Ishikawa (cell line): ENCODE measurements around the gene WDR5.

Experiments used
- CEBPB ChIP-seq: IDR thresholded peaks from 2 replicates; pipeline ENCODE4 v1.6.1; 2012
- CREB1 ChIP-seq: IDR thresholded peaks from 2 replicates; pipeline ENCODE4 v1.6.1; 2012; ENCODE audit warnings: low read depth
- EGR1 ChIP-seq: IDR thresholded peaks from 2 replicates; pipeline ENCODE4 v1.6.1; 2012
- EP300 ChIP-seq: IDR thresholded peaks from 2 replicates; pipeline ENCODE4 v1.6.1; 2012; ENCODE audit warnings: borderline replicate concordance
- FOXM1 ChIP-seq: IDR thresholded peaks from 2 replicates; pipeline ENCODE4 v1.6.1; 2012; ENCODE audit warnings: low read depth, borderline replicate concordance
- MAX ChIP-seq: IDR thresholded peaks from 2 replicates; pipeline ENCODE4 v1.6.1; 2012
- NFIC ChIP-seq: IDR thresholded peaks from 2 replicates; pipeline ENCODE4 v1.6.1; 2012
- RAD21 ChIP-seq: IDR thresholded peaks from 2 replicates; pipeline ENCODE4 v1.6.1; 2012; ENCODE audit warnings: low read depth
- REST ChIP-seq: IDR thresholded peaks from 2 replicates; pipeline ENCODE4 v1.6.1; 2012; ENCODE audit warnings: low read depth, mild to moderate bottlenecking
- TAF1 ChIP-seq: IDR thresholded peaks from 2 replicates; pipeline ENCODE4 v1.6.1; 2012; ENCODE audit warnings: low read depth, mild to moderate bottlenecking
- TCF12 ChIP-seq: IDR thresholded peaks from 2 replicates; pipeline ENCODE4 v1.6.1; 2012; ENCODE audit warnings: low read depth
- TEAD4 ChIP-seq: IDR thresholded peaks from 2 replicates; pipeline ENCODE4 v1.6.1; 2012
- USF1 ChIP-seq: IDR thresholded peaks from 2 replicates; pipeline ENCODE4 v1.6.1; 2012
- YY1 ChIP-seq: IDR thresholded peaks from 2 replicates; pipeline ENCODE4 v1.6.1; 2012; ENCODE audit warnings: low read depth

GRCh38 chr9:134158753-134159392, 23.0 kb downstream of the WDR5 start:
- no peak for TF ChIP-seq CREB1
- TF ChIP-seq CEBPB = no peak
- no peak for TF ChIP-seq REST
- no peak for TF ChIP-seq NFIC
- TF ChIP-seq TAF1 = no peak
- no peak for TF ChIP-seq EP300
- TF ChIP-seq TCF12 = no peak
- TF ChIP-seq MAX = no peak
- no peak for TF ChIP-seq YY1
- TF ChIP-seq EGR1 = no peak
- no peak for TF ChIP-seq RAD21
- no peak for TF ChIP-seq USF1
- no peak for TF ChIP-seq FOXM1
- TF ChIP-seq TEAD4 = no peak
